Measurements from ENCODE around the gene RAX2.

- TF ChIP-seq TAF1 (IDR thresholded peaks at IDR 0.05; ENCODE audit: low read depth) = no peak
- TF ChIP-seq, protein P1, sequence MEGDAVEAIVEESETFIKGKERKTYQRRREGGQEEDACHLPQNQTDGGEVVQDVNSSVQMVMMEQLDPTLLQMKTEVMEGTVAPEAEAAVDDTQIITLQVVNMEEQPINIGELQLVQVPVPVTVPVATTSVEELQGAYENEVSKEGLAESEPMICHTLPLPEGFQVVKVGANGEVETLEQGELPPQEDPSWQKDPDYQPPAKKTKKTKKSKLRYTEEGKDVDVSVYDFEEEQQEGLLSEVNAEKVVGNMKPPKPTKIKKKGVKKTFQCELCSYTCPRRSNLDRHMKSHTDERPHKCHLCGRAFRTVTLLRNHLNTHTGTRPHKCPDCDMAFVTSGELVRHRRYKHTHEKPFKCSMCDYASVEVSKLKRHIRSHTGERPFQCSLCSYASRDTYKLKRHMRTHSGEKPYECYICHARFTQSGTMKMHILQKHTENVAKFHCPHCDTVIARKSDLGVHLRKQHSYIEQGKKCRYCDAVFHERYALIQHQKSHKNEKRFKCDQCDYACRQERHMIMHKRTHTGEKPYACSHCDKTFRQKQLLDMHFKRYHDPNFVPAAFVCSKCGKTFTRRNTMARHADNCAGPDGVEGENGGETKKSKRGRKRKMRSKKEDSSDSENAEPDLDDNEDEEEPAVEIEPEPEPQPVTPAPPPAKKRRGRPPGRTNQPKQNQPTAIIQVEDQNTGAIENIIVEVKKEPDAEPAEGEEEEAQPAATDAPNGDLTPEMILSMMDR (IDR thresholded peaks at IDR 0.05; ENCODE audit: poor library complexity, severe bottlenecking) = no peak
- TF ChIP-seq EP300 (conservative IDR thresholded peaks at IDR 0.05; ENCODE audit: poor library complexity, severe bottlenecking) = no peak
- no peak for TF ChIP-seq POLR2AphosphoS5 (IDR thresholded peaks at IDR 0.05)
- TF ChIP-seq EZH2 (IDR thresholded peaks at IDR 0.05; ENCODE audit: borderline replicate concordance, insufficient read depth, low read length, poor library complexity, severe bottlenecking) = no peak
- TF ChIP-seq, protein P2, sequence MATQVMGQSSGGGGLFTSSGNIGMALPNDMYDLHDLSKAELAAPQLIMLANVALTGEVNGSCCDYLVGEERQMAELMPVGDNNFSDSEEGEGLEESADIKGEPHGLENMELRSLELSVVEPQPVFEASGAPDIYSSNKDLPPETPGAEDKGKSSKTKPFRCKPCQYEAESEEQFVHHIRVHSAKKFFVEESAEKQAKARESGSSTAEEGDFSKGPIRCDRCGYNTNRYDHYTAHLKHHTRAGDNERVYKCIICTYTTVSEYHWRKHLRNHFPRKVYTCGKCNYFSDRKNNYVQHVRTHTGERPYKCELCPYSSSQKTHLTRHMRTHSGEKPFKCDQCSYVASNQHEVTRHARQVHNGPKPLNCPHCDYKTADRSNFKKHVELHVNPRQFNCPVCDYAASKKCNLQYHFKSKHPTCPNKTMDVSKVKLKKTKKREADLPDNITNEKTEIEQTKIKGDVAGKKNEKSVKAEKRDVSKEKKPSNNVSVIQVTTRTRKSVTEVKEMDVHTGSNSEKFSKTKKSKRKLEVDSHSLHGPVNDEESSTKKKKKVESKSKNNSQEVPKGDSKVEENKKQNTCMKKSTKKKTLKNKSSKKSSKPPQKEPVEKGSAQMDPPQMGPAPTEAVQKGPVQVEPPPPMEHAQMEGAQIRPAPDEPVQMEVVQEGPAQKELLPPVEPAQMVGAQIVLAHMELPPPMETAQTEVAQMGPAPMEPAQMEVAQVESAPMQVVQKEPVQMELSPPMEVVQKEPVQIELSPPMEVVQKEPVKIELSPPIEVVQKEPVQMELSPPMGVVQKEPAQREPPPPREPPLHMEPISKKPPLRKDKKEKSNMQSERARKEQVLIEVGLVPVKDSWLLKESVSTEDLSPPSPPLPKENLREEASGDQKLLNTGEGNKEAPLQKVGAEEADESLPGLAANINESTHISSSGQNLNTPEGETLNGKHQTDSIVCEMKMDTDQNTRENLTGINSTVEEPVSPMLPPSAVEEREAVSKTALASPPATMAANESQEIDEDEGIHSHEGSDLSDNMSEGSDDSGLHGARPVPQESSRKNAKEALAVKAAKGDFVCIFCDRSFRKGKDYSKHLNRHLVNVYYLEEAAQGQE (IDR thresholded peaks at IDR 0.05; ENCODE audit: borderline replicate concordance) = no peak
- TF ChIP-seq RAD21 (conservative IDR thresholded peaks at IDR 0.05) = no peak
Observed at GRCh38 chr19:3745363-3746045, 26.5 kb downstream of the RAX2 start.
